K562 (cell line): ENCODE results near the gene DOCK6. TPM values are rescaled to one million over a fixed set of nuclear protein-coding genes. Genes with fewer than 3 reads are reported as not detected.

Experiments used
- ZNF146 ChIP-seq: IDR thresholded peaks from one replicate; pipeline ENCODE4 v1.6.1; 2018; ENCODE audit warnings: missing compliant biosample characterization; ENCODE audit not compliant: unreplicated experiment
- ZNF431 ChIP-seq: sonication (generic); formaldehyde crosslinking; IDR thresholded peaks from 2 replicates; pipeline ENCODE4 v1.8.0; 2022; ENCODE audit warnings: mild to moderate bottlenecking, missing genetic modification reagents
- ZNF778 ChIP-seq: fragments of 450-650 bp; formaldehyde crosslinking; IDR thresholded peaks from 2 replicates; pipeline ENCODE4 v1.4.0; 2020; ENCODE audit warnings: mild to moderate bottlenecking, moderate library complexity
- polyA plus RNA-seq, 8 experiments: library from polyadenylated mRNA; depleted of rRNA in 4 of 8; stranded (reverse) in 5 of 8; unstranded in 3 of 8; fragments of >200 nt; fragmentation: Nextera tagmentation in 2 of 8; fragmentation: Illumina TruSeq in 1 of 8; extraction: Ambion mirVana in 2 of 8; extraction: Trizol in 1 of 8; gene quantifications; 2 replicates each; pipeline versions ENCODE4 v1.2.1 to v1.2.3, GENCODE V29; 2011 to 2014; ENCODE audit warnings: inconsistent platforms in 1 of 8, missing spikeins in 1 of 8
- total RNA-seq, 7 experiments: library from RNA; depleted of rRNA in 6 of 7; stranded (reverse); fragments of >200 nt in 6 of 7; fragmentation: Illumina TruSeq in 2 of 7; extraction: Trizol in 2 of 7; gene quantifications; 2 replicates each; pipeline versions ENCODE4 v1.2.1 to v1.2.3, GENCODE V29; 2011 to 2021; ENCODE audit warnings: low replicate concordance in 1 of 7
- TF ChIP-seq, protein P1 (sequence below): sonication (generic); formaldehyde crosslinking; IDR thresholded peaks from 2 replicates; pipeline ENCODE4 v1.8.0; 2022; ENCODE audit warnings: missing genetic modification reagents, mild to moderate bottlenecking, borderline replicate concordance
- TF ChIP-seq, protein P2 (sequence below): conservative IDR thresholded peaks from 2 replicates; pipeline ENCODE4 v1.6.1; 2011; ENCODE audit warnings: low read depth, mild to moderate bottlenecking, low read length; ENCODE audit not compliant: control insufficient read depth

The DOCK6 gene
- total and polyA plus RNA-seq, 9 of the 15 experiments (the other 6 are each of a cell fraction or from before 2014, with no cell fraction given), result 0.35 to 19.3 (median 3.8) TPM

GRCh38 chr19:11237321-11237720 is 25.0 kb downstream of the DOCK6 start (continued):
- TF ChIP-seq, protein P1, sequence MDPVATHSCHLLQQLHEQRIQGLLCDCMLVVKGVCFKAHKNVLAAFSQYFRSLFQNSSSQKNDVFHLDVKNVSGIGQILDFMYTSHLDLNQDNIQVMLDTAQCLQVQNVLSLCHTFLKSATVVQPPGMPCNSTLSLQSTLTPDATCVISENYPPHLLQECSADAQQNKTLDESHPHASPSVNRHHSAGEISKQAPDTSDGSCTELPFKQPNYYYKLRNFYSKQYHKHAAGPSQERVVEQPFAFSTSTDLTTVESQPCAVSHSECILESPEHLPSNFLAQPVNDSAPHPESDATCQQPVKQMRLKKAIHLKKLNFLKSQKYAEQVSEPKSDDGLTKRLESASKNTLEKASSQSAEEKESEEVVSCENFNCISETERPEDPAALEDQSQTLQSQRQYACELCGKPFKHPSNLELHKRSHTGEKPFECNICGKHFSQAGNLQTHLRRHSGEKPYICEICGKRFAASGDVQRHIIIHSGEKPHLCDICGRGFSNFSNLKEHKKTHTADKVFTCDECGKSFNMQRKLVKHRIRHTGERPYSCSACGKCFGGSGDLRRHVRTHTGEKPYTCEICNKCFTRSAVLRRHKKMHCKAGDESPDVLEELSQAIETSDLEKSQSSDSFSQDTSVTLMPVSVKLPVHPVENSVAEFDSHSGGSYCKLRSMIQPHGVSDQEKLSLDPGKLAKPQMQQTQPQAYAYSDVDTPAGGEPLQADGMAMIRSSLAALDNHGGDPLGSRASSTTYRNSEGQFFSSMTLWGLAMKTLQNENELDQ (CRISPR knock-in tag), result no peak
- TF ChIP-seq ZNF431 (CRISPR knock-in tag) (no peak), ZNF778 (CRISPR knock-in tag) (no peak), ZNF146 (CRISPR knock-in tag) (no peak)
- TF ChIP-seq, protein P2, sequence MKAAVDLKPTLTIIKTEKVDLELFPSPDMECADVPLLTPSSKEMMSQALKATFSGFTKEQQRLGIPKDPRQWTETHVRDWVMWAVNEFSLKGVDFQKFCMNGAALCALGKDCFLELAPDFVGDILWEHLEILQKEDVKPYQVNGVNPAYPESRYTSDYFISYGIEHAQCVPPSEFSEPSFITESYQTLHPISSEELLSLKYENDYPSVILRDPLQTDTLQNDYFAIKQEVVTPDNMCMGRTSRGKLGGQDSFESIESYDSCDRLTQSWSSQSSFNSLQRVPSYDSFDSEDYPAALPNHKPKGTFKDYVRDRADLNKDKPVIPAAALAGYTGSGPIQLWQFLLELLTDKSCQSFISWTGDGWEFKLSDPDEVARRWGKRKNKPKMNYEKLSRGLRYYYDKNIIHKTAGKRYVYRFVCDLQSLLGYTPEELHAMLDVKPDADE, result no peak
